ENCODE measurements around the gene HYI.
"Not testable (repeated sequence)": the region's sequence is repeated elsewhere in the genome, so short reads cannot be mapped to it uniquely, and the experiment has no call there.

HYI gene

GRCh38 chr1:43464681-43465504, 11.2 kb upstream of the HYI start:
- DNase-seq (ENCODE audit: low read depth), result no peak

GRCh38 chr1:43463479-43463878, 9.7 kb upstream of the HYI start:
- DNase-seq (ENCODE audit: low read depth), result no peak

- no peak for DNase-seq (ENCODE audit: low read depth)
Measured at GRCh38 chr1:43460988-43461693, 7.4 kb upstream of the HYI start.

- DNase-seq (ENCODE audit: low read depth), result not testable (repeated sequence)
Measured at GRCh38 chr1:43458379-43458778, 4.6 kb upstream of the HYI start.

- DNase-seq (ENCODE audit: low read depth), result no peak
Measured at GRCh38 chr1:43455213-43455889, 1.6 kb upstream of the HYI start.

- DNase-seq (ENCODE audit: low read depth), result peak; percentile 12
Measured at GRCh38 chr1:43454270-43455011, 710 bp upstream of the HYI start.

GRCh38 chr1:43452789-43453441, 816 bp downstream of the HYI start:
- no peak for DNase-seq (ENCODE audit: low read depth)

GRCh38 chr1:43451701-43452532, 1.8 kb downstream of the HYI start:
- DNase-seq (ENCODE audit: low read depth), result no peak

- DNase-seq (ENCODE audit: low read depth), result no peak
Measured at GRCh38 chr1:43451157-43451591, 2.6 kb downstream of the HYI start.

GRCh38 chr1:43450251-43450941, 3.3 kb downstream of the HYI start:
- DNase-seq (ENCODE audit: low read depth), result no peak

GRCh38 chr1:43449708-43450069, 4.0 kb downstream of the HYI start:
- DNase-seq (ENCODE audit: low read depth), result no peak

- DNase-seq (ENCODE audit: low read depth), result no peak
Measured at GRCh38 chr1:43448955-43449707, 4.6 kb downstream of the HYI start.

GRCh38 chr1:43447891-43448708, 5.6 kb downstream of the HYI start:
- DNase-seq (ENCODE audit: low read depth), result no peak

GRCh38 chr1:43446881-43447835, 6.6 kb downstream of the HYI start:
- no peak for DNase-seq (ENCODE audit: low read depth)

- DNase-seq (ENCODE audit: low read depth), result no peak
Measured at GRCh38 chr1:43446388-43446740, 7.4 kb downstream of the HYI start.

- no peak for DNase-seq (ENCODE audit: low read depth)
Measured at GRCh38 chr1:43445606-43446387, 7.9 kb downstream of the HYI start.

GRCh38 chr1:43444836-43445235, 8.9 kb downstream of the HYI start:
- DNase-seq (ENCODE audit: low read depth), result no peak

Measured in activated gamma-delta T cell treated with anti-CD3 and anti-CD28 coated beads, Interleukin-2, amount 50 U/mL, for 16 hours (primary cell).